HG03565 (cell line): ENCODE measurements around the gene HABP4.
"Not testable (repeated sequence)": the region's sequence is repeated elsewhere in the genome, so short reads cannot be mapped to it uniquely, and the experiment has no call there.

Experiments used
- ATAC-seq: cut with Tn5 transposase; IDR thresholded peaks from one replicate; pipeline ENCODE4 v1.9.1; 2021; ENCODE audit warnings: mild to moderate bottlenecking, moderate library complexity; ENCODE audit not compliant: unreplicated experiment

Gene HABP4

GRCh38 chr9:96496368-96497116 is 46.6 kb downstream of the HABP4 start:
- no peak for ATAC-seq

- no peak for ATAC-seq
These were observed 47.1 kb downstream of the HABP4 start for GRCh38 chr9:96497117-96497399.

GRCh38 chr9:96498796-96499195 is 48.8 kb downstream of the HABP4 start:
- no peak for ATAC-seq

GRCh38 chr9:96499257-96499656 is 49.3 kb downstream of the HABP4 start:
- ATAC-seq = no peak

GRCh38 chr9:96500696-96501632 is 51.0 kb downstream of the HABP4 start:
- no peak for ATAC-seq

GRCh38 chr9:96501633-96502538 is 51.9 kb downstream of the HABP4 start:
- ATAC-seq = no peak

GRCh38 chr9:96502539-96503373 is 52.8 kb downstream of the HABP4 start:
- ATAC-seq = no peak

- ATAC-seq = not testable (repeated sequence)
These were observed 53.4 kb downstream of the HABP4 start for GRCh38 chr9:96503374-96503748.

GRCh38 chr9:96503918-96504317 is 53.9 kb downstream of the HABP4 start:
- ATAC-seq = no peak

- no peak for ATAC-seq
These were observed 55.5 kb downstream of the HABP4 start for GRCh38 chr9:96505316-96505991.

GRCh38 chr9:96508227-96508940 is 58.4 kb downstream of the HABP4 start:
- no peak for ATAC-seq

- no peak for ATAC-seq
These were observed 59.1 kb downstream of the HABP4 start for GRCh38 chr9:96509026-96509425.

- ATAC-seq = no peak
These were observed 59.9 kb downstream of the HABP4 start for GRCh38 chr9:96509848-96510247.

- ATAC-seq = no peak
These were observed 60.3 kb downstream of the HABP4 start for GRCh38 chr9:96510258-96510657.

GRCh38 chr9:96512240-96512639 is 62.3 kb downstream of the HABP4 start:
- no peak for ATAC-seq

- ATAC-seq = no peak
These were observed 63.7 kb downstream of the HABP4 start for GRCh38 chr9:96513622-96514021.

- ATAC-seq = no peak
These were observed 64.3 kb downstream of the HABP4 start for GRCh38 chr9:96514108-96514799.

GRCh38 chr9:96514800-96515158 is 64.8 kb downstream of the HABP4 start:
- ATAC-seq = no peak
